Osteoblast (primary cell): ENCODE measurements around the gene GYPA. TPM values are rescaled to one million over a fixed set of nuclear protein-coding genes. Genes with fewer than 3 reads are reported as not detected.
"Not testable (repeated sequence)": the region's sequence is repeated elsewhere in the genome, so short reads cannot be mapped to it uniquely, and the experiment has no call there.

Source experiments
- DNase-seq: peaks from one replicate; pipeline ENCODE4 v3.0.0; 2011; ENCODE audit warnings: low spot score, mixed read lengths; ENCODE audit not compliant: insufficient read length; ENCODE audit errors: missing footprints
- H2AFZ ChIP-seq: 2 replicates; pipeline ENCODE4 v1.6.0; 2011; ENCODE audit warnings: mild to moderate bottlenecking, low read length
- H3K27ac ChIP-seq: 2 replicates; pipeline ENCODE4 v1.5.1; 2011; ENCODE audit warnings: mild to moderate bottlenecking, low read depth, low read length, moderate library complexity
- H3K27me3 ChIP-seq: 2 replicates; pipeline ENCODE4 v1.6.0; 2012; ENCODE audit warnings: mild to moderate bottlenecking, control low read depth, inconsistent platforms, low read length, moderate library complexity; ENCODE audit not compliant: insufficient read depth
- H3K36me3 ChIP-seq: 2 replicates; pipeline ENCODE4 v1.5.1; 2011; ENCODE audit warnings: mild to moderate bottlenecking, low read length, control low read depth, moderate library complexity; ENCODE audit not compliant: insufficient read depth
- H3K4me1 ChIP-seq: 2 replicates; pipeline ENCODE4 v1.5.1; 2011; ENCODE audit warnings: mild to moderate bottlenecking, low read length, control low read depth, moderate library complexity; ENCODE audit not compliant: insufficient read depth
- H3K4me2 ChIP-seq: 2 replicates; pipeline ENCODE4 v1.6.0; 2011; ENCODE audit warnings: mild to moderate bottlenecking, low read length; ENCODE audit not compliant: insufficient read depth
- H3K4me3 ChIP-seq: fragments of 200-600 bp; sonication (generic); 3 replicates; pipeline ENCODE4 v1.5.1; 2012; ENCODE audit warnings: mild to moderate bottlenecking, low read length, inconsistent platforms; ENCODE audit not compliant: insufficient read depth
- H3K79me2 ChIP-seq: 2 replicates; pipeline ENCODE4 v1.6.0; 2012; ENCODE audit warnings: mild to moderate bottlenecking, low read length, control low read depth, inconsistent platforms; ENCODE audit not compliant: insufficient read depth
- H3K9me3 ChIP-seq: 2 replicates; pipeline ENCODE4 v1.5.1; 2011; ENCODE audit warnings: low read depth, low read length, control low read depth
- H4K20me1 ChIP-seq: 2 replicates; pipeline ENCODE4 v1.6.0; 2012; ENCODE audit warnings: mild to moderate bottlenecking, low read length, control low read depth; ENCODE audit not compliant: insufficient read depth
- total RNA-seq: library from RNA; depleted of rRNA; stranded (reverse); fragments of >200 nt; gene quantifications from 2 replicates; pipeline ENCODE4 v1.2.3, GENCODE V29; 2012

GYPA gene
- total RNA-seq, 1 donor: not detected

- not testable (repeated sequence) for H3K4me2 ChIP-seq, H3K79me2 ChIP-seq, H3K36me3 ChIP-seq, H3K27me3 ChIP-seq, H3K9me3 ChIP-seq, H4K20me1 ChIP-seq, H2AFZ ChIP-seq, DNase-seq, H3K4me1 ChIP-seq, H3K27ac ChIP-seq, H3K4me3 ChIP-seq
Observed at GRCh38 chr4:144137137-144137931, 3.2 kb downstream of the GYPA start.

GRCh38 chr4:144136189-144136588 lies 4.3 kb downstream of the GYPA start:
- H2AFZ ChIP-seq, H3K4me3 ChIP-seq, H3K4me2 ChIP-seq, H4K20me1 ChIP-seq, H3K36me3 ChIP-seq, H3K27ac ChIP-seq, H3K9me3 ChIP-seq, H3K27me3 ChIP-seq, H3K4me1 ChIP-seq, H3K79me2 ChIP-seq, DNase-seq: not testable (repeated sequence)

- H4K20me1 ChIP-seq, H3K27me3 ChIP-seq, DNase-seq: not testable (repeated sequence)
Observed at GRCh38 chr4:144130167-144130566, 10.4 kb downstream of the GYPA start.

GRCh38 chr4:144129336-144129875 lies 11.1 kb downstream of the GYPA start:
- H3K4me3 ChIP-seq, H3K9me3 ChIP-seq, H3K27me3 ChIP-seq, H3K4me1 ChIP-seq, H3K27ac ChIP-seq, H3K79me2 ChIP-seq, H4K20me1 ChIP-seq, H3K4me2 ChIP-seq, DNase-seq, H2AFZ ChIP-seq, H3K36me3 ChIP-seq: not testable (repeated sequence)

More at GRCh38 chr4:144130167-144130566, 10.4 kb downstream of the GYPA start:
- not testable (repeated sequence) for H3K36me3 ChIP-seq, H3K4me2 ChIP-seq, H3K4me3 ChIP-seq, H3K4me1 ChIP-seq, H3K9me3 ChIP-seq, H3K79me2 ChIP-seq, H3K27ac ChIP-seq, H2AFZ ChIP-seq

GRCh38 chr4:144128709-144129320 lies 11.7 kb downstream of the GYPA start:
- H4K20me1 ChIP-seq, H3K4me2 ChIP-seq, H3K27ac ChIP-seq, H3K27me3 ChIP-seq, H3K4me1 ChIP-seq, DNase-seq, H3K4me3 ChIP-seq, H3K9me3 ChIP-seq, H3K79me2 ChIP-seq, H3K36me3 ChIP-seq, H2AFZ ChIP-seq: not testable (repeated sequence)

- H3K4me2 ChIP-seq, DNase-seq, H3K4me1 ChIP-seq, H3K36me3 ChIP-seq, H3K27ac ChIP-seq, H3K27me3 ChIP-seq, H3K79me2 ChIP-seq, H3K9me3 ChIP-seq, H2AFZ ChIP-seq, H4K20me1 ChIP-seq, H3K4me3 ChIP-seq: not testable (repeated sequence)
Observed at GRCh38 chr4:144125109-144125508, 15.4 kb downstream of the GYPA start.

- not testable (repeated sequence) for H3K9me3 ChIP-seq, H3K4me2 ChIP-seq, H4K20me1 ChIP-seq, H2AFZ ChIP-seq, H3K27ac ChIP-seq, H3K36me3 ChIP-seq, H3K4me3 ChIP-seq, H3K4me1 ChIP-seq, H3K79me2 ChIP-seq, H3K27me3 ChIP-seq, DNase-seq
Observed at GRCh38 chr4:144123982-144124635, 16.4 kb downstream of the GYPA start.

GRCh38 chr4:144123269-144123668 lies 17.2 kb downstream of the GYPA start:
- H3K36me3 ChIP-seq, H3K4me1 ChIP-seq, DNase-seq: not testable (repeated sequence)

More at GRCh38 chr4:144123269-144123668, 17.2 kb downstream of the GYPA start:
- not testable (repeated sequence) for H3K79me2 ChIP-seq, H3K4me3 ChIP-seq, H4K20me1 ChIP-seq, H3K4me2 ChIP-seq, H3K27ac ChIP-seq, H3K9me3 ChIP-seq, H2AFZ ChIP-seq, H3K27me3 ChIP-seq
